ENCODE data around the gene ACSL1.

- TF ChIP-seq POLR2AphosphoS5 (IDR thresholded peaks at IDR 0.05) = no peak
- TF ChIP-seq CTCF (IDR thresholded peaks at IDR 0.05) = no peak
- no peak for TF ChIP-seq POLR2A (IDR thresholded peaks at IDR 0.05)
Observed at GRCh38 chr4:184784628-184785257, 41.0 kb downstream of the ACSL1 start.
